Sigmoid colon (tissue), 4 donors: ENCODE data around the gene NOC2L.

ENCODE experiments used
- CTCF ChIP-seq, 4 experiments: fragments of 450-650 bp in 3 of 4; fragments of 200-600 bp in 1 of 4; IDR thresholded peaks; one replicate each; pipeline ENCODE4 v1.5.1; 2016 to 2019; ENCODE audit warnings: antibody characterized with exemption in 4 of 4, mild to moderate bottlenecking in 3 of 4, moderate library complexity in 2 of 4
- EP300 ChIP-seq, 4 donors: sonication (generic); formaldehyde crosslinking; IDR thresholded peaks; one replicate each; pipeline ENCODE4 v1.6.1; 2017; ENCODE audit warnings: antibody characterized with exemption in 4 of 4
- POLR2A ChIP-seq, 2 donors: fragments of 450-650 bp; IDR thresholded peaks; one replicate each; pipeline ENCODE4 v1.6.1; 2016; ENCODE audit warnings: antibody characterized with exemption in 2 of 2, mild to moderate bottlenecking in 2 of 2, moderate library complexity in 2 of 2
- POLR2AphosphoS5 ChIP-seq, 4 donors: sonication (generic); formaldehyde crosslinking; IDR thresholded peaks; one replicate each; pipeline ENCODE4 v1.6.1; 2017; ENCODE audit warnings: antibody characterized with exemption in 4 of 4

GRCh38 chr1:960363-961131, 1.5 kb upstream of the NOC2L start, which contains the start of gene KLHL17:
- TF ChIP-seq CTCF (IDR thresholded peaks at IDR 0.05): no peak
- TF ChIP-seq POLR2A (IDR thresholded peaks at IDR 0.05): no peak
- no peak for TF ChIP-seq EP300 (IDR thresholded peaks at IDR 0.05)
- no peak for TF ChIP-seq POLR2AphosphoS5 (IDR thresholded peaks at IDR 0.05)
